Right atrium auricular region (tissue), 2 donors: ENCODE measurements around the gene SH3BP4. TPM values are rescaled to one million over a fixed set of nuclear protein-coding genes. Genes with fewer than 3 reads are reported as not detected.
"Not testable (repeated sequence)": the region's sequence is repeated elsewhere in the genome, so short reads cannot be mapped to it uniquely, and the experiment has no call there.

ENCODE experiments used
- DNase-seq: peaks from one replicate; pipeline ENCODE4 v3.0.0-alpha.2; 2019; ENCODE audit warnings: low spot score
- H3K27ac ChIP-seq, 2 donors: fragments of 200-600 bp; sonication (generic); 1 replicate in 1 of 2; 2 replicates in 1 of 2; pipeline ENCODE4 v1.5.1; 2016 to 2019
- H3K27me3 ChIP-seq, 2 donors: fragments of 200-600 bp; sonication (generic); one replicate each; pipeline versions ENCODE4 v1.5.1 to v1.6.0; 2017 to 2019
- H3K36me3 ChIP-seq: fragments of 200-600 bp; sonication (generic); one replicate; pipeline ENCODE4 v1.5.1; 2016
- H3K4me1 ChIP-seq, 2 donors: fragments of 200-600 bp; sonication (generic); one replicate each; pipeline versions ENCODE4 v1.5.1 to v1.6.0; 2017 to 2019
- H3K4me3 ChIP-seq, 2 donors: fragments of 200-600 bp; sonication (generic); 1 replicate in 1 of 2; 2 replicates in 1 of 2; pipeline ENCODE4 v1.5.1; 2017 to 2019; ENCODE audit warnings: mild to moderate bottlenecking in 1 of 2, moderate library complexity in 1 of 2
- H3K9me3 ChIP-seq, 2 donors: fragments of 200-600 bp; sonication (generic); one replicate each; pipeline ENCODE4 v1.5.1; 2019
- CTCF ChIP-seq, 2 donors: fragments of 200-600 bp; sonication (generic); IDR thresholded peaks; one replicate each; pipeline ENCODE4 v1.5.1; 2019; ENCODE audit warnings: antibody characterized with exemption in 2 of 2
- total RNA-seq, 2 donors: library from RNA; depleted of rRNA; stranded (reverse); fragments of >200 nt; gene quantifications; one replicate each; pipeline ENCODE4 v1.1.0, GENCODE V29; 2016

Gene SH3BP4
- total RNA-seq, 2 donors from 2014 or later, result 27.2 to 34.5 TPM

DNA sequence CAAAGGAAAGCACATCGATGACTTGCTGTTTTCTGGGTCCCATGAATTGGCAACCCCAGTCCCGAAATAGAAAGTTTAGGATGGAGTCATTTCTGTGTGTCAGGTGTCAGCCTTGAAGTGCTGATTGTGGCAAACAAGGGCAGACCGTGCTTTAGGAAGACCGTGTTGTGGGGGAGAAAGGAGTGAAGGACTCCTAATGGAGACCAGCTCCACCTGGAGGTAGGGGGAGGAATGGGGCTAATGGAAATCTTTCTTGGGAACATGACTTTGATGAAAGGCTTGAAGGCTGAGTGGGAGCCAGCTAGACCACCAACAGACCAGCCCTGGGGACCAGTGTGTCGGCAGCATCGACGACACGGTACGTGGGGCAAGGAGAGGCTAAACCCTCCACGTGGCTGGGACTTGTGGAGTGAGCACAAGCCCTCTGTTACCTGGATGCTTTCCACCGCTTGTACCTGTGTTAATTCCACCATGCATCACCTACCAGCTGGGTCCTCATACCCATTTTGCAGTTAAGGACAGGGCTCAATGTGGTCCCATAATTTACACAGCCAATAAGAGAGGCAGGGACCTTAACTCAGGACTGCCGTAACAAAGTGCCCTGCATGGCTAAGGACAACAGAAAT lies 104.2 kb downstream of the SH3BP4 start:
- peak overlapping the region in 1 of 2 donors; percentile 23 for H3K27ac ChIP-seq
- TF ChIP-seq CTCF (IDR thresholded peaks at IDR 0.05), result peak; percentile 16 to 77

DNA sequence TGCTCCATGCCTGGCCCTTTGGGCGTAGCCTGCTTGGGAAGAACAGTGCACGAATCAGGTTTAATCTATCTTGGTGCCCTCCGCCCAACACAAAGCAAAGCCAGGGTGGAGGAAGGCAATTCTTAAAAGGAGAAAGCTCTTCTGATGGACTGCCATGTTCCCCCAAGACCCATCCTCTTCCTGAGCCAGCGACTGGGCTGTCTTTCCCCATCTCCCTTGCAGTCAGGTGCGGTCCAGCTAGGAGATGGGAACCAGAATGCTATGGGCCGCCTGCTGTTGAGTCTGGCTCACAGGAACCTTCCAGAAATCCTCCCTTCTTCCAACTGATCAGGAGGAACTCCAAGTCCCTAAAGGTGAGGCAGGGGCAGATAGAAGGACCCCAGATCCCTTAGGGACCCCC lies 105.0 kb downstream of the SH3BP4 start:
- no peak overlapping the region for H3K4me3 ChIP-seq
- H3K27ac ChIP-seq, result no peak overlapping the region
- peaks cover 0 to 2% of the 10 kb centered on the region in 2 donors for H3K4me1 ChIP-seq
- peaks cover 20% of the 10 kb centered on the region for H3K36me3 ChIP-seq
- H3K27me3 ChIP-seq, result no peaks in the 10 kb centered on the region
- H3K9me3 ChIP-seq, result no peaks in the 10 kb centered on the region
- no peak for TF ChIP-seq CTCF (IDR thresholded peaks at IDR 0.05)
- no peak for DNase-seq

More for the DNA sequence above, 104.2 kb downstream of the SH3BP4 start:
- H3K36me3 ChIP-seq, result peaks cover 20% of the 10 kb centered on the region
- DNase-seq, result no peak
- no peaks in the 10 kb centered on the region for H3K9me3 ChIP-seq
- H3K4me1 ChIP-seq, result peaks cover 0 to 10% of the 10 kb centered on the region in 2 donors
- no peaks in the 10 kb centered on the region for H3K27me3 ChIP-seq
- H3K4me3 ChIP-seq, result no peak overlapping the region

DNA sequence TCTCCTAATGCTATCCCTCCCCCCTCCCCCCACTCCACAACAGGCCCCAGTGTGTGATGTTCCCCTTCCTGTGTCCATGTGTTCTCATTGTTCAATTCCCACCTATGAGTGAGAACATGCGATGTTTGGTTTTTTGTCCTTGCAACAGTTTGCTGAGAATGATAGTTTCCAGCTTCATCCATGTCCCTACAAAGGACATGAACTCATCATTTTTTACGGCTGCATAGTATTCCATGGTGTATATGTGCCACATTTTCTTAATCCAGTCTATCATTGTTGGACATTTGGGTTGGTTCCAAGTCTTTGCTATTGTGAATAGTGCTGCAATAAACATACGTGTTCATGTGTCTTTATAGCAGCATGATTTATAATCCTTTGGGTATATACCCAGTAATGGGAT lies 105.8 kb downstream of the SH3BP4 start:
- not testable (repeated sequence) for H3K9me3 ChIP-seq, H3K27me3 ChIP-seq, H3K4me3 ChIP-seq, DNase-seq, H3K4me1 ChIP-seq, H3K27ac ChIP-seq
- peaks cover 18% of the 10 kb centered on the region for H3K36me3 ChIP-seq

- Histone ChIP-seq H3K27me3 (no peaks in the 10 kb centered on the region), H3K9me3 (no peaks in the 10 kb centered on the region), H3K4me3 (no peak overlapping the region), H3K36me3 (peaks cover 8% of the 10 kb centered on the region), H3K4me1 (peaks cover 0 to 4% of the 10 kb centered on the region in 2 donors), H3K27ac (no peak overlapping the region)
- DNase-seq, result no peak
- TF ChIP-seq CTCF (IDR thresholded peaks at IDR 0.05), result no peak
Measured at GRCh38 chr2:235059161-235059560, 107.3 kb downstream of the SH3BP4 start.

GRCh38 chr2:235061656-235062055 lies 109.8 kb downstream of the SH3BP4 start:
- H3K9me3 ChIP-seq, result no peaks in the 10 kb centered on the region
- no peaks in the 10 kb centered on the region for H3K36me3 ChIP-seq
- DNase-seq, result no peak
- no peak overlapping the region for H3K4me3 ChIP-seq
- no peak for TF ChIP-seq CTCF (IDR thresholded peaks at IDR 0.05)
- H3K27me3 ChIP-seq, result no peaks in the 10 kb centered on the region
- peaks cover 0 to 12% of the 10 kb centered on the region in 2 donors for H3K4me1 ChIP-seq
- H3K27ac ChIP-seq, result no peak overlapping the region

DNA sequence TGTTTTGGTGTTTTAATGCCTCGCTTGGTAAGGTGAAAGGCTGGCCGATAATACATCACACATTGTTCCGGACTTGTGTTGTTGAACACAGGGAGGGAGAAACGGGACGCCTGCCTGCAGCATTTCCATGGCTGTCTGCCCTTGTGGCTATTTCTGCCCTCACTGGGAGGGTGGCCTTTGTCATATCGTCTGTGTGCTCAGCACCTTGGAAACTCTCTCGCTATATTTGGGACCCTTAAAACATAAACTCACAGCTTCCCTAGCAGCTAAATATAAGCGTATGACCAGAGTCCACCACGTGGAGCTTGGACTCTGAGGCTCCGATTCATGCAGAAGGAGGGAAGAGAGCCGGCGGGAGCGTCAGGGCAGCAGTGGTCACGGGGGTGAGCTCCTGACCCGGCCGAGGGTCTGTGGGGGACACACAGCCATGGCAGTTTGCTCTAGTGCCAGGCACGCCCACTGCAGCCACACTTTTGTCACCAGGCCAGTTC lies 111.7 kb downstream of the SH3BP4 start:
- Histone ChIP-seq H3K9me3 (no peaks in the 10 kb centered on the region), H3K4me1 (peaks cover 0 to 14% of the 10 kb centered on the region in 2 donors), H3K27me3 (no peaks in the 10 kb centered on the region), H3K4me3 (no peak overlapping the region), H3K27ac (peak overlapping the region; percentile 85 to 90), H3K36me3 (no peaks in the 10 kb centered on the region)
- DNase-seq, result no peak
- TF ChIP-seq CTCF (IDR thresholded peaks at IDR 0.05), result no peak
